SK-N-SH (cell line): ENCODE measurements around the gene DUSP15. TPM values are rescaled to one million over a fixed set of nuclear protein-coding genes. Genes with fewer than 3 reads are reported as not detected.

Experiments
- CTCF ChIA-PET: fragments of 300-600, 350-600 bp; formaldehyde crosslinking; extraction: SDS; loops from one replicate; lab custom pipeline; 2021; lab: Yijun Ruan, JAX
- POLR2A ChIA-PET: fragments of 350-600 bp; sonication (Branson Sonifier 250); formaldehyde crosslinking; extraction: SDS; loops from one replicate; lab custom pipeline; 2020; ENCODE audit warnings: antibody characterized with exemption, inconsistent platforms; lab: Yijun Ruan, JAX
- DNase-seq: peaks from one replicate; pipeline ENCODE4 v3.0.0; 2012
- H2AFZ ChIP-seq: fragments of 200-600 bp; sonication (generic); 2 replicates; pipeline ENCODE4 v1.8.1; 2016; ENCODE audit warnings: antibody characterized with exemption, mild to moderate bottlenecking, low read depth
- H3F3A ChIP-seq: fragments of 200-600 bp; sonication (generic); replicated peaks from 2 replicates; pipeline ENCODE3; 2016; ENCODE audit warnings: antibody characterized with exemption, mild to moderate bottlenecking; ENCODE audit not compliant: insufficient read depth
- H3K27ac ChIP-seq, 2 experiments: fragments of 200-500 bp in 1 of 2; fragments of 200-600 bp in 1 of 2; sonication (Bioruptor generic) in 1 of 2; sonication (generic), shearing (Covaris generic) in 1 of 2; 2 replicates each; pipeline versions ENCODE4 v1.5.1 to v1.6.1; 2014 to 2016; ENCODE audit warnings: low read depth in 2 of 2, inconsistent platforms in 1 of 2, low read length in 1 of 2, mild to moderate bottlenecking in 1 of 2, mixed read lengths in 1 of 2
- H3K27me3 ChIP-seq: fragments of 200-600 bp; sonication (generic), shearing (Covaris generic); 2 replicates; pipeline ENCODE4 v1.6.1; 2016; ENCODE audit warnings: mixed run types; ENCODE audit not compliant: insufficient read depth
- H3K36me3 ChIP-seq, 2 experiments: fragments of 200-500 bp in 1 of 2; fragments of 200-600 bp in 1 of 2; sonication (Bioruptor generic) in 1 of 2; sonication (generic) in 1 of 2; replicated peaks in 1 of 2; 2 replicates each; pipeline versions ENCODE3 to v1.5.1; 2014 to 2016; ENCODE audit warnings: low read length in 1 of 2, mild to moderate bottlenecking in 1 of 2; ENCODE audit not compliant: insufficient read depth in 2 of 2, control insufficient read depth in 1 of 2
- H3K4me1 ChIP-seq, 2 experiments: fragments of 200-500 bp in 1 of 2; fragments of 200-600 bp in 1 of 2; sonication (Bioruptor generic) in 1 of 2; sonication (generic), shearing (Covaris generic) in 1 of 2; 2 replicates each; pipeline versions ENCODE4 v1.5.1 to v1.6.1; 2014 to 2016; ENCODE audit warnings: low read depth in 1 of 2, low read length in 1 of 2, mixed run types in 1 of 2; ENCODE audit not compliant: insufficient read depth in 2 of 2, control insufficient read depth in 1 of 2
- H3K4me2 ChIP-seq: fragments of 200-600 bp; sonication (generic), shearing (Covaris generic); 2 replicates; pipeline ENCODE4 v1.6.1; 2017; ENCODE audit warnings: mixed run types
- H3K4me3 ChIP-seq, 2 experiments: fragments of 200-500 bp in 1 of 2; fragments of 200-600 bp in 1 of 2; sonication (Bioruptor generic) in 1 of 2; sonication (generic), shearing (Covaris generic) in 1 of 2; 2 replicates each; pipeline versions ENCODE4 v1.5.1 to v1.8.1; 2014 to 2016; ENCODE audit warnings: low read depth in 2 of 2, inconsistent platforms in 1 of 2, low read length in 1 of 2, mild to moderate bottlenecking in 1 of 2, mixed read lengths in 1 of 2, moderate library complexity in 1 of 2
- H3K79me2 ChIP-seq: fragments of 200-600 bp; sonication (generic); 2 replicates; pipeline ENCODE4 v1.8.1; 2017; ENCODE audit warnings: mild to moderate bottlenecking; ENCODE audit not compliant: insufficient read depth
- H3K9ac ChIP-seq: fragments of 200-600 bp; sonication (generic); 2 replicates; pipeline ENCODE4 v1.6.1; 2017; ENCODE audit warnings: mixed run types
- H3K9me2 ChIP-seq: fragments of 200-600 bp; sonication (generic); 2 replicates; pipeline ENCODE4 v1.6.1; 2017; ENCODE audit warnings: mixed run types
- H3K9me3 ChIP-seq: fragments of 200-600 bp; sonication (generic); 2 replicates; pipeline ENCODE4 v1.6.1; 2017; ENCODE audit warnings: mixed run types, mild to moderate bottlenecking, moderate library complexity
- H4K20me1 ChIP-seq: fragments of 200-600 bp; sonication (generic); 2 replicates; pipeline ENCODE4 v1.6.1; 2017; ENCODE audit warnings: mild to moderate bottlenecking, mixed run types; ENCODE audit not compliant: insufficient read depth
- CHD2 ChIP-seq: fragments of 150-350 bp; IDR thresholded peaks from 2 replicates; pipeline ENCODE4 v1.6.1; 2018; ENCODE audit warnings: low read length; ENCODE audit not compliant: partially characterized antibody
- ELF1 ChIP-seq: IDR thresholded peaks from 2 replicates; pipeline ENCODE4 v1.4.0; 2012
- EP300 ChIP-seq, 2 experiments: IDR thresholded peaks; 2 replicates each; pipeline versions ENCODE4 v1.4.0 to v1.6.1; 2012; ENCODE audit warnings: borderline replicate concordance in 1 of 2, low read depth in 1 of 2, low read length in 1 of 2
- EZH2phosphoT487 ChIP-seq: fragments of 200-600 bp; sonication (generic); IDR thresholded peaks from 2 replicates; pipeline ENCODE4 v1.6.1; 2017; ENCODE audit warnings: low read depth, mixed run types, mild to moderate bottlenecking, antibody characterized with exemption, moderate library complexity, borderline replicate concordance
- FOXM1 ChIP-seq: IDR thresholded peaks from 2 replicates; pipeline ENCODE4 v1.4.0; 2012; ENCODE audit warnings: low read depth, mild to moderate bottlenecking
- GABPA ChIP-seq: IDR thresholded peaks from 2 replicates; pipeline ENCODE4 v1.4.0; 2012; ENCODE audit warnings: low read depth, mild to moderate bottlenecking
- IRF3 ChIP-seq: fragments of 150-350 bp; IDR thresholded peaks from 2 replicates; pipeline ENCODE4 v1.6.1; 2016; ENCODE audit warnings: mild to moderate bottlenecking, low read depth, low read length
- JUND ChIP-seq: IDR thresholded peaks from 2 replicates; pipeline ENCODE4 v1.4.0; 2012
- NFIC ChIP-seq: IDR thresholded peaks from 2 replicates; pipeline ENCODE4 v1.4.0; 2012; ENCODE audit warnings: borderline replicate concordance
- POLR2AphosphoS5 ChIP-seq: IDR thresholded peaks from 2 replicates; pipeline ENCODE4 v1.6.1; 2012; ENCODE audit warnings: low read depth, low read length
- RAD21 ChIP-seq: IDR thresholded peaks from 2 replicates; pipeline ENCODE4 v1.6.1; 2012; ENCODE audit warnings: mild to moderate bottlenecking, low read length
- RFX5 ChIP-seq: IDR thresholded peaks from 2 replicates; pipeline ENCODE4 v1.6.1; 2012; ENCODE audit warnings: mild to moderate bottlenecking, improper control_type of control experiment, low read length
- TEAD4 ChIP-seq: IDR thresholded peaks from 2 replicates; pipeline ENCODE4 v1.4.0; 2012; ENCODE audit warnings: mild to moderate bottlenecking, borderline replicate concordance; ENCODE audit not compliant: insufficient read depth
- USF1 ChIP-seq: IDR thresholded peaks from 2 replicates; pipeline ENCODE4 v1.4.0; 2012; ENCODE audit warnings: low read depth, borderline replicate concordance
- WGBS: methylation state at CpG from one replicate; pipeline ENCODE4 v1.1.6; 2017; ENCODE audit warnings: low lambda C conversion rate; 5-methylcytosine and 5-hydroxymethylcytosine counted together
- polyA plus RNA-seq, 3 experiments: library from polyadenylated mRNA; depleted of rRNA; stranded (reverse); fragments of >200 nt; gene quantifications; 2 replicates each; pipeline ENCODE4 v1.2.3, GENCODE V29; 2012
- TF ChIP-seq, protein P1 (sequence below): IDR thresholded peaks from 2 replicates; pipeline ENCODE4 v1.4.0; 2012; ENCODE audit warnings: low read depth, borderline replicate concordance
- TF ChIP-seq, protein P2 (sequence below): IDR thresholded peaks from 2 replicates; pipeline ENCODE4 v1.6.1; 2012; ENCODE audit warnings: mild to moderate bottlenecking, low read depth, low read length, moderate library complexity

DUSP15 gene
- polyA plus RNA-seq, 1 of the 3 experiments (the other 2 are of a cell fraction) = 5.4 TPM

- no peaks in the 10 kb centered on the region for H3K9me2 ChIP-seq
- H3K4me2 ChIP-seq = peak overlapping the region; percentile 81
- ChIA-PET POLR2A (no interaction called here), CTCF (interaction anchor here (0.6 to 3.1 kb wide), 13 partner anchors 10 to 162 kb away, joined by 3 to 13 read pairs (median 3); partner anchors contain the start of gene PDRG1)
- no peaks in the 10 kb centered on the region for H3K36me3 ChIP-seq
- TF ChIP-seq, protein P1, sequence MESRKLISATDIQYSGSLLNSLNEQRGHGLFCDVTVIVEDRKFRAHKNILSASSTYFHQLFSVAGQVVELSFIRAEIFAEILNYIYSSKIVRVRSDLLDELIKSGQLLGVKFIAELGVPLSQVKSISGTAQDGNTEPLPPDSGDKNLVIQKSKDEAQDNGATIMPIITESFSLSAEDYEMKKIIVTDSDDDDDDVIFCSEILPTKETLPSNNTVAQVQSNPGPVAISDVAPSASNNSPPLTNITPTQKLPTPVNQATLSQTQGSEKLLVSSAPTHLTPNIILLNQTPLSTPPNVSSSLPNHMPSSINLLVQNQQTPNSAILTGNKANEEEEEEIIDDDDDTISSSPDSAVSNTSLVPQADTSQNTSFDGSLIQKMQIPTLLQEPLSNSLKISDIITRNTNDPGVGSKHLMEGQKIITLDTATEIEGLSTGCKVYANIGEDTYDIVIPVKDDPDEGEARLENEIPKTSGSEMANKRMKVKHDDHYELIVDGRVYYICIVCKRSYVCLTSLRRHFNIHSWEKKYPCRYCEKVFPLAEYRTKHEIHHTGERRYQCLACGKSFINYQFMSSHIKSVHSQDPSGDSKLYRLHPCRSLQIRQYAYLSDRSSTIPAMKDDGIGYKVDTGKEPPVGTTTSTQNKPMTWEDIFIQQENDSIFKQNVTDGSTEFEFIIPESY = no peak
- no peak for TF ChIP-seq NFIC
- TF ChIP-seq POLR2AphosphoS5 = no peak
- TF ChIP-seq EP300 (IDR thresholded peaks at IDR 0.05; ENCODE audit: borderline replicate concordance in 1 of 2, low read depth in 1 of 2, low read length in 1 of 2) = no peak
- TF ChIP-seq JUND = no peak
- TF ChIP-seq IRF3 = no peak
- no peak for TF ChIP-seq RAD21
- TF ChIP-seq CHD2 = no peak
- no peak for TF ChIP-seq TEAD4
- no peak for TF ChIP-seq FOXM1
- no peak for TF ChIP-seq ELF1
- no peak for TF ChIP-seq USF1
- H3K9me3 ChIP-seq = no peaks in the 10 kb centered on the region
- H3K27ac ChIP-seq = no peak overlapping the region; a peak in 1 of 4 replicates
- H3K4me1 ChIP-seq = peaks cover 0 to 23% of the 10 kb centered on the region in 2 experiments; a peak in 1 of 4 replicates
- H3K27me3 ChIP-seq = no peaks in the 10 kb centered on the region
- peaks cover 5% of the 10 kb centered on the region for H3F3A ChIP-seq
- no peaks in the 10 kb centered on the region for H3K79me2 ChIP-seq
- peak overlapping the region; percentile 71 for H3K9ac ChIP-seq
- H2AFZ ChIP-seq = 0 out of 2 replicates have a peak overlapping the region, but pooled peaks have one; percentile 94
- peak overlapping the region; percentile 66 to 69; a peak in 3 of 4 replicates for H3K4me3 ChIP-seq
- DNase-seq = peak; percentile 18
- WGBS = 89% methylated on average over 7 of the region's 12 CpGs
- no peaks in the 10 kb centered on the region for H4K20me1 ChIP-seq
Observed at GRCh38 chr20:31868853-31869672, 1.3 kb downstream of the DUSP15 start.

GRCh38 chr20:31866221-31866620, 4.1 kb downstream of the DUSP15 start:
- H3K27ac ChIP-seq = no peak overlapping the region
- no peak overlapping the region for H3K9ac ChIP-seq
- no peaks in the 10 kb centered on the region for H3K79me2 ChIP-seq
- H4K20me1 ChIP-seq = no peaks in the 10 kb centered on the region
- WGBS = 70% methylated on average over 3 of the region's 3 CpGs
- H3K4me3 ChIP-seq = no peak overlapping the region
- CTCF ChIA-PET = interaction anchor here (2.1 kb wide), 1 partner anchor 13 kb away, joined by 17 read pairs; no protein-coding TSS in a partner anchor
- no peaks in the 10 kb centered on the region for H3K9me2 ChIP-seq
- POLR2A ChIA-PET = no interaction called here
- H3F3A ChIP-seq = peaks cover 5% of the 10 kb centered on the region
- no peak overlapping the region for H2AFZ ChIP-seq
- DNase-seq = no peak
- no peaks in the 10 kb centered on the region for H3K9me3 ChIP-seq
- no peaks in the 10 kb centered on the region for H3K36me3 ChIP-seq
- TF ChIP-seq RFX5 (no peak), EZH2phosphoT487 (no peak), GABPA (no peak), USF1 (no peak), IRF3 (no peak)
- TF ChIP-seq, protein P2, sequence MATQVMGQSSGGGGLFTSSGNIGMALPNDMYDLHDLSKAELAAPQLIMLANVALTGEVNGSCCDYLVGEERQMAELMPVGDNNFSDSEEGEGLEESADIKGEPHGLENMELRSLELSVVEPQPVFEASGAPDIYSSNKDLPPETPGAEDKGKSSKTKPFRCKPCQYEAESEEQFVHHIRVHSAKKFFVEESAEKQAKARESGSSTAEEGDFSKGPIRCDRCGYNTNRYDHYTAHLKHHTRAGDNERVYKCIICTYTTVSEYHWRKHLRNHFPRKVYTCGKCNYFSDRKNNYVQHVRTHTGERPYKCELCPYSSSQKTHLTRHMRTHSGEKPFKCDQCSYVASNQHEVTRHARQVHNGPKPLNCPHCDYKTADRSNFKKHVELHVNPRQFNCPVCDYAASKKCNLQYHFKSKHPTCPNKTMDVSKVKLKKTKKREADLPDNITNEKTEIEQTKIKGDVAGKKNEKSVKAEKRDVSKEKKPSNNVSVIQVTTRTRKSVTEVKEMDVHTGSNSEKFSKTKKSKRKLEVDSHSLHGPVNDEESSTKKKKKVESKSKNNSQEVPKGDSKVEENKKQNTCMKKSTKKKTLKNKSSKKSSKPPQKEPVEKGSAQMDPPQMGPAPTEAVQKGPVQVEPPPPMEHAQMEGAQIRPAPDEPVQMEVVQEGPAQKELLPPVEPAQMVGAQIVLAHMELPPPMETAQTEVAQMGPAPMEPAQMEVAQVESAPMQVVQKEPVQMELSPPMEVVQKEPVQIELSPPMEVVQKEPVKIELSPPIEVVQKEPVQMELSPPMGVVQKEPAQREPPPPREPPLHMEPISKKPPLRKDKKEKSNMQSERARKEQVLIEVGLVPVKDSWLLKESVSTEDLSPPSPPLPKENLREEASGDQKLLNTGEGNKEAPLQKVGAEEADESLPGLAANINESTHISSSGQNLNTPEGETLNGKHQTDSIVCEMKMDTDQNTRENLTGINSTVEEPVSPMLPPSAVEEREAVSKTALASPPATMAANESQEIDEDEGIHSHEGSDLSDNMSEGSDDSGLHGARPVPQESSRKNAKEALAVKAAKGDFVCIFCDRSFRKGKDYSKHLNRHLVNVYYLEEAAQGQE = no peak
- H3K27me3 ChIP-seq = no peaks in the 10 kb centered on the region
- peaks cover 0 to 34% of the 10 kb centered on the region in 2 experiments; a peak in 2 of 4 replicates for H3K4me1 ChIP-seq
- no peak overlapping the region for H3K4me2 ChIP-seq
